Activated T-helper 17 cell treated with anti-CD3 and anti-CD28 coated beads, Interleukin-2, amount 50 U/mL, for 72 hours (primary cell): ENCODE results near the gene CARD11. TPM values are rescaled to one million over a fixed set of nuclear protein-coding genes. Genes with fewer than 3 reads are reported as not detected.
"Not testable (repeated sequence)": the region's sequence is repeated elsewhere in the genome, so short reads cannot be mapped to it uniquely, and the experiment has no call there.

Source experiments
- ATAC-seq: fragments of 150-1000 bp; cut with Tn5 transposase; replicated peaks from 2 replicates; pipeline ENCODE4 v1.10.0; 2021; ENCODE audit warnings: mild to moderate bottlenecking, moderate library complexity
- H3K27ac Mint-ChIP-seq: one replicate; pipeline ENCODE4 v1.8.0; 2022; ENCODE audit warnings: mixed read lengths
- H3K27me3 Mint-ChIP-seq: one replicate; pipeline ENCODE4 v1.8.0; 2022; ENCODE audit warnings: mixed read lengths
- H3K36me3 Mint-ChIP-seq: one replicate; pipeline ENCODE4 v1.8.0; 2022; ENCODE audit warnings: low read depth, mild to moderate bottlenecking, mixed read lengths
- H3K4me1 Mint-ChIP-seq: one replicate; pipeline ENCODE4 v1.8.0; 2022; ENCODE audit warnings: mixed read lengths
- H3K4me3 Mint-ChIP-seq: one replicate; pipeline ENCODE4 v1.8.0; 2022; ENCODE audit warnings: mild to moderate bottlenecking, mixed read lengths
- H3K9me3 Mint-ChIP-seq: one replicate; pipeline ENCODE4 v1.8.0; 2022; ENCODE audit warnings: mixed read lengths
- total RNA-seq, 2 donors: library from RNA; stranded (reverse); gene quantifications; one replicate each; pipeline ENCODE4 v1.2.3, GENCODE V29; 2022

Gene CARD11
- total RNA-seq, 2 donors from 2014 or later: 98.7 to 112 TPM

GRCh38 chr7:3021224-3021623 is 22.4 kb downstream of the CARD11 start:
- ATAC-seq, H3K27me3 Mint-ChIP-seq: not testable (repeated sequence)
- peaks cover 98% of the 10 kb centered on the region for H3K36me3 Mint-ChIP-seq
- H3K4me1 Mint-ChIP-seq: peaks cover 33% of the 10 kb centered on the region
- peaks cover 17% of the 10 kb centered on the region for H3K9me3 Mint-ChIP-seq
- peak overlapping the region; percentile 74 for H3K27ac Mint-ChIP-seq
- peak overlapping the region; percentile 31 for H3K4me3 Mint-ChIP-seq

- H3K4me3 Mint-ChIP-seq: peak overlapping the region; percentile 31
- ATAC-seq: peak; percentile 16
- peaks cover 17% of the 10 kb centered on the region for H3K9me3 Mint-ChIP-seq
- H3K4me1 Mint-ChIP-seq: peaks cover 33% of the 10 kb centered on the region
- peaks cover 98% of the 10 kb centered on the region for H3K36me3 Mint-ChIP-seq
- no peaks in the 10 kb centered on the region for H3K27me3 Mint-ChIP-seq
- peak overlapping the region; percentile 74 for H3K27ac Mint-ChIP-seq
These were observed 23.3 kb downstream of the CARD11 start for GRCh38 chr7:3020416-3020815.

- no peak for ATAC-seq
- H3K27ac Mint-ChIP-seq: peak overlapping the region; percentile 74
- peaks cover 17% of the 10 kb centered on the region for H3K9me3 Mint-ChIP-seq
- peak overlapping the region; percentile 31 for H3K4me3 Mint-ChIP-seq
- H3K27me3 Mint-ChIP-seq: no peaks in the 10 kb centered on the region
- peaks cover 98% of the 10 kb centered on the region for H3K36me3 Mint-ChIP-seq
- H3K4me1 Mint-ChIP-seq: peaks cover 33% of the 10 kb centered on the region
These were observed 23.9 kb downstream of the CARD11 start for GRCh38 chr7:3019801-3020200.

- peaks cover 43% of the 10 kb centered on the region for H3K4me1 Mint-ChIP-seq
- peaks cover 84% of the 10 kb centered on the region for H3K36me3 Mint-ChIP-seq
These were observed 29.5 kb downstream of the CARD11 start for GRCh38 chr7:3013975-3014792.

GRCh38 chr7:3011211-3011852 is 32.3 kb downstream of the CARD11 start:
- Mint-ChIP-seq H3K27ac (peak overlapping the region; percentile 62), H3K4me1 (peaks cover 66% of the 10 kb centered on the region), H3K36me3 (peaks cover 83% of the 10 kb centered on the region), H3K9me3 (no peaks in the 10 kb centered on the region), H3K4me3 (peak overlapping the region; percentile 65), H3K27me3 (no peaks in the 10 kb centered on the region)
- ATAC-seq: peak; percentile 69

More at GRCh38 chr7:3013975-3014792, 29.5 kb downstream of the CARD11 start:
- Mint-ChIP-seq H3K27ac (peak overlapping the region; percentile 73), H3K9me3 (no peaks in the 10 kb centered on the region), H3K4me3 (no peak overlapping the region), H3K27me3 (no peaks in the 10 kb centered on the region)
- ATAC-seq: no peak

- Mint-ChIP-seq H3K27me3 (no peaks in the 10 kb centered on the region), H3K36me3 (peaks cover 79% of the 10 kb centered on the region), H3K4me3 (peak overlapping the region; percentile 65), H3K27ac (peak overlapping the region; percentile 75), H3K9me3 (no peaks in the 10 kb centered on the region), H3K4me1 (peaks cover 66% of the 10 kb centered on the region)
- ATAC-seq: no peak
These were observed 33.5 kb downstream of the CARD11 start for GRCh38 chr7:3010161-3010560.

- no peaks in the 10 kb centered on the region for H3K27me3 Mint-ChIP-seq
- no peaks in the 10 kb centered on the region for H3K9me3 Mint-ChIP-seq
- H3K27ac Mint-ChIP-seq: peak overlapping the region; percentile 42
- no peak for ATAC-seq
- peaks cover 62% of the 10 kb centered on the region for H3K4me1 Mint-ChIP-seq
- H3K36me3 Mint-ChIP-seq: peaks cover 69% of the 10 kb centered on the region
- peak overlapping the region; percentile 65 for H3K4me3 Mint-ChIP-seq
These were observed 34.6 kb downstream of the CARD11 start for GRCh38 chr7:3009086-3009485.

- no peak for ATAC-seq
These were observed 35.3 kb downstream of the CARD11 start for GRCh38 chr7:3008386-3008785.

GRCh38 chr7:3007696-3008095 is 36.0 kb downstream of the CARD11 start:
- no peak for ATAC-seq
- peaks cover 53% of the 10 kb centered on the region for H3K4me1 Mint-ChIP-seq
- no peaks in the 10 kb centered on the region for H3K9me3 Mint-ChIP-seq
- peak overlapping the region; percentile 65 for H3K4me3 Mint-ChIP-seq
- no peaks in the 10 kb centered on the region for H3K27me3 Mint-ChIP-seq
- H3K36me3 Mint-ChIP-seq: peaks cover 64% of the 10 kb centered on the region
- peak overlapping the region; percentile 42 for H3K27ac Mint-ChIP-seq

More at GRCh38 chr7:3008386-3008785, 35.3 kb downstream of the CARD11 start:
- peak overlapping the region; percentile 65 for H3K4me3 Mint-ChIP-seq
- no peaks in the 10 kb centered on the region for H3K27me3 Mint-ChIP-seq
- peaks cover 57% of the 10 kb centered on the region for H3K4me1 Mint-ChIP-seq
- peak overlapping the region; percentile 42 for H3K27ac Mint-ChIP-seq
- peaks cover 69% of the 10 kb centered on the region for H3K36me3 Mint-ChIP-seq
- H3K9me3 Mint-ChIP-seq: no peaks in the 10 kb centered on the region

- H3K36me3 Mint-ChIP-seq: peaks cover 68% of the 10 kb centered on the region
- no peaks in the 10 kb centered on the region for H3K9me3 Mint-ChIP-seq
- no peak overlapping the region for H3K27ac Mint-ChIP-seq
- H3K4me1 Mint-ChIP-seq: peaks cover 35% of the 10 kb centered on the region
- no peak overlapping the region for H3K4me3 Mint-ChIP-seq
- ATAC-seq: no peak
- no peaks in the 10 kb centered on the region for H3K27me3 Mint-ChIP-seq
These were observed 38.4 kb downstream of the CARD11 start for GRCh38 chr7:3005257-3005656.

GRCh38 chr7:3003936-3004335 is 39.7 kb downstream of the CARD11 start:
- Mint-ChIP-seq H3K4me3 (no peak overlapping the region), H3K27ac (peak overlapping the region; percentile 63), H3K36me3 (peaks cover 79% of the 10 kb centered on the region), H3K9me3 (no peaks in the 10 kb centered on the region), H3K4me1 (peaks cover 26% of the 10 kb centered on the region), H3K27me3 (no peaks in the 10 kb centered on the region)
- no peak for ATAC-seq

- ATAC-seq: no peak
- Mint-ChIP-seq H3K27me3 (no peaks in the 10 kb centered on the region), H3K27ac (no peak overlapping the region), H3K9me3 (no peaks in the 10 kb centered on the region), H3K36me3 (peaks cover 79% of the 10 kb centered on the region), H3K4me3 (no peak overlapping the region), H3K4me1 (peaks cover 15% of the 10 kb centered on the region)
These were observed 41.0 kb downstream of the CARD11 start for GRCh38 chr7:3002631-3003030.

GRCh38 chr7:3000566-3000965 is 43.1 kb downstream of the CARD11 start:
- no peaks in the 10 kb centered on the region for H3K27me3 Mint-ChIP-seq
- no peak overlapping the region for H3K4me3 Mint-ChIP-seq
- no peaks in the 10 kb centered on the region for H3K9me3 Mint-ChIP-seq
- peak overlapping the region; percentile 46 for H3K27ac Mint-ChIP-seq
- no peak for ATAC-seq
- H3K36me3 Mint-ChIP-seq: peaks cover 80% of the 10 kb centered on the region
- H3K4me1 Mint-ChIP-seq: peaks cover 5% of the 10 kb centered on the region

GRCh38 chr7:2999078-2999500 is 44.6 kb downstream of the CARD11 start:
- H3K27ac Mint-ChIP-seq: peak overlapping the region; percentile 71
- peak; percentile 28 for ATAC-seq
- H3K4me1 Mint-ChIP-seq: peaks cover 5% of the 10 kb centered on the region
- no peak overlapping the region for H3K4me3 Mint-ChIP-seq
- H3K27me3 Mint-ChIP-seq: no peaks in the 10 kb centered on the region
- peaks cover 94% of the 10 kb centered on the region for H3K36me3 Mint-ChIP-seq
- peaks cover 3% of the 10 kb centered on the region for H3K9me3 Mint-ChIP-seq

GRCh38 chr7:2997014-2997413 is 46.7 kb downstream of the CARD11 start:
- H3K27me3 Mint-ChIP-seq: no peaks in the 10 kb centered on the region
- H3K4me1 Mint-ChIP-seq: peaks cover 5% of the 10 kb centered on the region
- no peak overlapping the region for H3K27ac Mint-ChIP-seq
- H3K9me3 Mint-ChIP-seq: peaks cover 3% of the 10 kb centered on the region
- H3K36me3 Mint-ChIP-seq: peaks cover 96% of the 10 kb centered on the region
- H3K4me3 Mint-ChIP-seq: no peak overlapping the region
- ATAC-seq: no peak
